Measurements from ENCODE around the gene FAR1.

FAR1 gene

DNA sequence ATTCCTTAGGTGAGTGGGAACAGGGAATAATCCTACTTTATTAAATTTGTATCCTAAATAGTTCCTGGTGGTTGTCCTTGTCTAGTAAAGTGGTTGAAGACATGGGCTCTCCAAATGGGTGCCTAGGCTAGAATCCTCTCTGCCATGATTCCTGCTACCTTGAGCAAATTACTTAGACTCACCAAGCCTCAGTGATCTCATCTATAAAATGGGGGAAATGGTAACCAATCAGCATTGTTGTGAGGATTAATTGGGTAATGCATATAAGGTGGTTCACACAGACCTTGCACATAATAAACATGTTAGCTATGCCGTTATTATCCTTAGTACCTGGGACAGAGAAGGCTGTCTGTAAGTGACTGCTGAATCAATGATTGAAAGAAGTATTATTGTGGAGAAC lies 109.9 kb downstream of the FAR1 start:
- H3K79me2 ChIP-seq (ENCODE audit: insufficient read depth, low read length): no peaks in the 10 kb centered on the region
- no peak overlapping the region for H2AFZ ChIP-seq (ENCODE audit: low read depth, low read length, severe bottlenecking)
- no peaks in the 10 kb centered on the region for H3F3A ChIP-seq (ENCODE audit: insufficient read depth)
- TF ChIP-seq, protein P1, sequence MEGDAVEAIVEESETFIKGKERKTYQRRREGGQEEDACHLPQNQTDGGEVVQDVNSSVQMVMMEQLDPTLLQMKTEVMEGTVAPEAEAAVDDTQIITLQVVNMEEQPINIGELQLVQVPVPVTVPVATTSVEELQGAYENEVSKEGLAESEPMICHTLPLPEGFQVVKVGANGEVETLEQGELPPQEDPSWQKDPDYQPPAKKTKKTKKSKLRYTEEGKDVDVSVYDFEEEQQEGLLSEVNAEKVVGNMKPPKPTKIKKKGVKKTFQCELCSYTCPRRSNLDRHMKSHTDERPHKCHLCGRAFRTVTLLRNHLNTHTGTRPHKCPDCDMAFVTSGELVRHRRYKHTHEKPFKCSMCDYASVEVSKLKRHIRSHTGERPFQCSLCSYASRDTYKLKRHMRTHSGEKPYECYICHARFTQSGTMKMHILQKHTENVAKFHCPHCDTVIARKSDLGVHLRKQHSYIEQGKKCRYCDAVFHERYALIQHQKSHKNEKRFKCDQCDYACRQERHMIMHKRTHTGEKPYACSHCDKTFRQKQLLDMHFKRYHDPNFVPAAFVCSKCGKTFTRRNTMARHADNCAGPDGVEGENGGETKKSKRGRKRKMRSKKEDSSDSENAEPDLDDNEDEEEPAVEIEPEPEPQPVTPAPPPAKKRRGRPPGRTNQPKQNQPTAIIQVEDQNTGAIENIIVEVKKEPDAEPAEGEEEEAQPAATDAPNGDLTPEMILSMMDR (IDR thresholded peaks at IDR 0.05; ENCODE audit: insufficient read depth, low read length, poor library complexity, severe bottlenecking): no peak
- TF ChIP-seq EZH2phosphoT487 (conservative IDR thresholded peaks at IDR 0.05; ENCODE audit: low read length): no peak
- no peaks in the 10 kb centered on the region for H3K36me3 ChIP-seq (ENCODE audit: low read length)
- H3K9me2 ChIP-seq (replicated peaks; ENCODE audit: insufficient read depth, low read length): no peaks in the 10 kb centered on the region
- no peak overlapping the region for H3K4me2 ChIP-seq (ENCODE audit: low read depth, low read length, poor library complexity, severe bottlenecking)
- no peaks in the 10 kb centered on the region for H3K27me3 ChIP-seq (ENCODE audit: low read length)
- no peak overlapping the region for H3K27ac ChIP-seq (ENCODE audit: low read depth, low read length)
- H3K9me3 ChIP-seq (ENCODE audit: insufficient read depth, low read length): no peaks in the 10 kb centered on the region
- no peaks in the 10 kb centered on the region for H4K20me1 ChIP-seq (ENCODE audit: low read depth, low read length)
- no peak overlapping the region for H3K9ac ChIP-seq (ENCODE audit: low read length)
- H3K4me3 ChIP-seq (ENCODE audit: insufficient read depth, low read length, poor library complexity, severe bottlenecking): no peak overlapping the region

DNA sequence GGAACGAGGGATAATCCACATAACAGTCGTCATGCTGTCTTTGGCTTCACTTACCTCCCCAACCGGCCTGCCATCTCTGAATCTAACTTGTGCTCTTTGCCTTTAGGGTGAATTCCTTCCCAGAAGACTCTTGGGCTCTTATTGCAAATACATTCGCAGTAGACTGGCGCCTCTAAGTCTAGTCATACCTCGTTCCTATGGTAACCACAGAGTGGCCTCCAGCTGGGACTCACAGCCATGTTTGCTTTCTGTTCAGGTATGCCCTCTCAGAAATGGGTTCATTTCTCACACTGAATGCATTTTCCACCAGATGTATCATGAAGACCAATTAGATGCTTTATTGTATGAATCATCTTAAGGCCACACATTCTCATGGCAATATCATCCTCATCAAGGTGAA lies 112.7 kb downstream of the FAR1 start:
- Histone ChIP-seq H3K27me3 (ENCODE audit: low read length) (no peaks in the 10 kb centered on the region), H3K36me3 (ENCODE audit: low read length) (no peaks in the 10 kb centered on the region), H3K4me2 (ENCODE audit: low read depth, low read length, poor library complexity, severe bottlenecking) (no peak overlapping the region), H3K9me2 (replicated peaks; ENCODE audit: insufficient read depth, low read length) (no peaks in the 10 kb centered on the region), H3K27ac (ENCODE audit: low read depth, low read length) (no peak overlapping the region), H3K9ac (ENCODE audit: low read length) (no peak overlapping the region), H3K79me2 (ENCODE audit: insufficient read depth, low read length) (no peaks in the 10 kb centered on the region), H3K4me3 (ENCODE audit: insufficient read depth, low read length, poor library complexity, severe bottlenecking) (no peak overlapping the region), H3K9me3 (ENCODE audit: insufficient read depth, low read length) (no peaks in the 10 kb centered on the region), H2AFZ (ENCODE audit: low read depth, low read length, severe bottlenecking) (no peak overlapping the region), H4K20me1 (ENCODE audit: low read depth, low read length) (no peaks in the 10 kb centered on the region), H3F3A (ENCODE audit: insufficient read depth) (no peaks in the 10 kb centered on the region)
- TF ChIP-seq EZH2phosphoT487 (conservative IDR thresholded peaks at IDR 0.05; ENCODE audit: low read length): no peak
